Astrocyte (in vitro differentiated cells and primary cell): ENCODE results near the gene TEX22. TPM values are rescaled to one million over a fixed set of nuclear protein-coding genes. Genes with fewer than 3 reads are reported as not detected.

ENCODE experiments used
- DNase-seq: peaks from one replicate; pipeline ENCODE4 v3.0.0-alpha.2; 2010; ENCODE audit warnings: low read depth
- FAIRE-seq: peaks from 2 replicates; lab custom pipeline; 2011; peaks lifted over from hg19 to GRCh38; lab: Jason Lieb, UNC
- H2AFZ ChIP-seq: 2 replicates; pipeline ENCODE4 v1.6.0; 2012; ENCODE audit warnings: low read depth, low read length, inconsistent platforms
- H3K27ac ChIP-seq: 2 replicates; pipeline ENCODE4 v1.5.1; 2011; ENCODE audit warnings: low read depth, low read length, inconsistent platforms
- H3K27me3 ChIP-seq: 2 replicates; pipeline ENCODE4 v1.6.0; 2011; ENCODE audit warnings: low read length, inconsistent platforms; ENCODE audit not compliant: insufficient read depth
- H3K36me3 ChIP-seq: 2 replicates; pipeline ENCODE4 v1.5.1; 2011; ENCODE audit warnings: low read length, inconsistent platforms; ENCODE audit not compliant: insufficient read depth
- H3K4me1 ChIP-seq: 2 replicates; pipeline ENCODE4 v1.5.1; 2011; ENCODE audit warnings: low read length, inconsistent platforms; ENCODE audit not compliant: insufficient read depth
- H3K4me2 ChIP-seq: 2 replicates; pipeline ENCODE4 v1.6.0; 2012; ENCODE audit warnings: low read length, inconsistent platforms
- H3K4me3 ChIP-seq: 2 replicates; pipeline ENCODE4 v1.5.1; 2011; ENCODE audit warnings: low read depth, mild to moderate bottlenecking, low read length, inconsistent platforms; ENCODE audit not compliant: insufficient read depth
- H3K79me2 ChIP-seq: 2 replicates; pipeline ENCODE4 v1.6.0; 2012; ENCODE audit warnings: mild to moderate bottlenecking, low read length, inconsistent platforms; ENCODE audit not compliant: insufficient read depth
- H3K9ac ChIP-seq: 2 replicates; pipeline ENCODE4 v1.6.0; 2012; ENCODE audit warnings: mild to moderate bottlenecking, low read length, inconsistent platforms
- H3K9me3 ChIP-seq: 2 replicates; pipeline ENCODE4 v1.5.1; 2012; ENCODE audit warnings: low read depth, mild to moderate bottlenecking, low read length, inconsistent platforms; ENCODE audit not compliant: insufficient read depth
- H4K20me1 ChIP-seq: 2 replicates; pipeline ENCODE4 v1.6.0; 2012; ENCODE audit warnings: low read length, inconsistent platforms; ENCODE audit not compliant: insufficient read depth
- H3K27ac Mint-ChIP-seq: one replicate; pipeline ENCODE4 v1.8.0; 2021; ENCODE audit warnings: mild to moderate bottlenecking, mixed read lengths; ENCODE audit not compliant: unreplicated experiment
- H3K27me3 Mint-ChIP-seq: one replicate; pipeline ENCODE4 v1.8.0; 2021; ENCODE audit warnings: low read depth, mixed read lengths; ENCODE audit not compliant: unreplicated experiment
- H3K36me3 Mint-ChIP-seq: one replicate; pipeline ENCODE4 v1.8.0; 2021; ENCODE audit warnings: low read depth, mixed read lengths; ENCODE audit not compliant: unreplicated experiment
- H3K4me1 Mint-ChIP-seq: one replicate; pipeline ENCODE4 v1.8.0; 2021; ENCODE audit warnings: low read depth, mixed read lengths; ENCODE audit not compliant: unreplicated experiment
- H3K4me3 Mint-ChIP-seq: one replicate; pipeline ENCODE4 v1.8.0; 2021; ENCODE audit warnings: mild to moderate bottlenecking, moderate library complexity, mixed read lengths; ENCODE audit not compliant: unreplicated experiment
- H3K9me3 Mint-ChIP-seq: one replicate; pipeline ENCODE4 v1.8.0; 2021; ENCODE audit warnings: mild to moderate bottlenecking, mixed read lengths; ENCODE audit not compliant: unreplicated experiment
- EZH2 ChIP-seq: IDR thresholded peaks from 2 replicates; pipeline ENCODE4 v1.6.1; 2012; ENCODE audit warnings: mild to moderate bottlenecking, low read length, inconsistent platforms; ENCODE audit not compliant: insufficient read depth
- total RNA-seq: library from RNA; stranded (reverse); gene quantifications from 2 replicates; pipeline ENCODE4 v1.2.1, GENCODE V29; 2021
- TF ChIP-seq, protein P1 (sequence below): IDR thresholded peaks from 2 replicates; pipeline ENCODE4 v1.5.1; 2011; ENCODE audit warnings: low read depth, mild to moderate bottlenecking, inconsistent platforms, low read length, moderate library complexity; ENCODE audit not compliant: insufficient read depth

TEX22 gene
- total RNA-seq, 1 donor from 2014 or later, result 1.2 TPM

DNA sequence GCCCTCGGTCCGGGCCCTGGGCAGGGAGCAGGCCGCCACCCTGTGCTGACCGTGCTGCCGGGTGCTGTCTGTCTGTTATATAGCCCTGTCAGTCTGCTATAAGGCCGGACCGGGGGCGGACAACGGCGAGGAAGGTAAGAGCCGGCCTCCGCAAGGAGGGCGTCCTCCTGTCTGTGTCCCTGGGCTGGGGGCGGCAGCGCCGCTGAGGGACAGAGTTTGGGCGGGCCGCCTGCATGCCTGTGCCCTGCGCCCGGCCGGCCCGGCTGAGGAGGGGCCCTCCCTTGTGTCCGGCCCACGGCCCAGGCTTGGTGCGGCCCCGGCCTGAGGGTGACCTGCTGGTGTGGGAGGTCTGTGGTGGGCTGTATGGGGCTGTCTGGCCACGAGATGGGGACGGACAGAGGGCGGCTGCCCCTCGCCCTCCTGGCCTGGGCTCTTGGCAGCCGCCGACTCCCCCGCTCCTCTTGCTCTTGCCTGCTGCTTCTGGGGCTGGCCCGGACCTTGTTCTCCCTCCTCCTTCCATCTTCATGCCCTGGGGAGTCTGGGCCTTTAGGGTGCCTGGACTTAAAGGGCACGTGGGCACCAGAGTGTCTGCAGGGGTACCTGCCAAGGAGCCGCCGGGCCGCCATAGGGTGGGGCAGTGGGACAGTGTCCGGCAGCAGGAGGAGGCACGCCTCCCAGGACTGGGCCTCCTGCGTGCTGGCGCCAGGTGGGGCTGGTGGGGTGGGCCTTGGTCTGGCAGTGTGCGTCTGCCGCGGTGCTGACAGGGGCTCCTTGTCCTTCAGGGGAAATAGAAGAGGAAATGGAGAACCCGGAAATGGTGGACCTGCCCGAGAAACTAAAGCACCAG, 51.2 kb downstream of the TEX22 start:
- Histone ChIP-seq H3K4me2 (no peak overlapping the region), H3K4me3 (no peak overlapping the region), H3K4me1 (no peaks in the 10 kb centered on the region), H3K9me3 (no peaks in the 10 kb centered on the region), H2AFZ (no peak overlapping the region), H4K20me1 (peaks cover 51% of the 10 kb centered on the region), H3K36me3 (no peaks in the 10 kb centered on the region), H3K27ac (no peak overlapping the region), H3K9ac (no peak overlapping the region), H3K79me2 (peaks cover 37% of the 10 kb centered on the region), H3K27me3 (no peaks in the 10 kb centered on the region)
- H3K27ac Mint-ChIP-seq, result no peak overlapping the region
- no peak for FAIRE-seq
- no peaks in the 10 kb centered on the region for H3K36me3 Mint-ChIP-seq
- H3K4me3 Mint-ChIP-seq, result no peak overlapping the region
- no peaks in the 10 kb centered on the region for H3K4me1 Mint-ChIP-seq
- H3K27me3 Mint-ChIP-seq, result no peaks in the 10 kb centered on the region
- H3K9me3 Mint-ChIP-seq, result no peaks in the 10 kb centered on the region
- no peak for DNase-seq
- TF ChIP-seq, protein P1, sequence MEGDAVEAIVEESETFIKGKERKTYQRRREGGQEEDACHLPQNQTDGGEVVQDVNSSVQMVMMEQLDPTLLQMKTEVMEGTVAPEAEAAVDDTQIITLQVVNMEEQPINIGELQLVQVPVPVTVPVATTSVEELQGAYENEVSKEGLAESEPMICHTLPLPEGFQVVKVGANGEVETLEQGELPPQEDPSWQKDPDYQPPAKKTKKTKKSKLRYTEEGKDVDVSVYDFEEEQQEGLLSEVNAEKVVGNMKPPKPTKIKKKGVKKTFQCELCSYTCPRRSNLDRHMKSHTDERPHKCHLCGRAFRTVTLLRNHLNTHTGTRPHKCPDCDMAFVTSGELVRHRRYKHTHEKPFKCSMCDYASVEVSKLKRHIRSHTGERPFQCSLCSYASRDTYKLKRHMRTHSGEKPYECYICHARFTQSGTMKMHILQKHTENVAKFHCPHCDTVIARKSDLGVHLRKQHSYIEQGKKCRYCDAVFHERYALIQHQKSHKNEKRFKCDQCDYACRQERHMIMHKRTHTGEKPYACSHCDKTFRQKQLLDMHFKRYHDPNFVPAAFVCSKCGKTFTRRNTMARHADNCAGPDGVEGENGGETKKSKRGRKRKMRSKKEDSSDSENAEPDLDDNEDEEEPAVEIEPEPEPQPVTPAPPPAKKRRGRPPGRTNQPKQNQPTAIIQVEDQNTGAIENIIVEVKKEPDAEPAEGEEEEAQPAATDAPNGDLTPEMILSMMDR, result no peak
- TF ChIP-seq EZH2, result no peak

- Histone ChIP-seq H3K79me2 (peaks cover 37% of the 10 kb centered on the region), H2AFZ (no peak overlapping the region), H3K27me3 (no peaks in the 10 kb centered on the region), H3K9me3 (no peaks in the 10 kb centered on the region), H3K9ac (no peak overlapping the region), H3K4me1 (no peaks in the 10 kb centered on the region), H3K27ac (no peak overlapping the region), H3K36me3 (no peaks in the 10 kb centered on the region), H3K4me2 (no peak overlapping the region), H4K20me1 (peaks cover 48% of the 10 kb centered on the region), H3K4me3 (no peak overlapping the region)
- FAIRE-seq, result no peak
- H3K4me3 Mint-ChIP-seq, result no peak overlapping the region
- TF ChIP-seq EZH2, result no peak
- TF ChIP-seq, protein P1, result no peak
- no peaks in the 10 kb centered on the region for H3K4me1 Mint-ChIP-seq
- no peaks in the 10 kb centered on the region for H3K27me3 Mint-ChIP-seq
- H3K36me3 Mint-ChIP-seq, result no peaks in the 10 kb centered on the region
- H3K9me3 Mint-ChIP-seq, result no peaks in the 10 kb centered on the region
- H3K27ac Mint-ChIP-seq, result no peak overlapping the region
- no peak for DNase-seq
Measured at GRCh38 chr14:105450123-105450505, 51.8 kb downstream of the TEX22 start.
